ENCODE results near the gene ANKS4B. TPM values are rescaled to one million over a fixed set of nuclear protein-coding genes. Genes with fewer than 3 reads are reported as not detected.
"Not testable (repeated sequence)": the region's sequence is repeated elsewhere in the genome, so short reads cannot be mapped to it uniquely, and the experiment has no call there.

Gene ANKS4B
- total RNA-seq: not detected in 2 replicates

DNA sequence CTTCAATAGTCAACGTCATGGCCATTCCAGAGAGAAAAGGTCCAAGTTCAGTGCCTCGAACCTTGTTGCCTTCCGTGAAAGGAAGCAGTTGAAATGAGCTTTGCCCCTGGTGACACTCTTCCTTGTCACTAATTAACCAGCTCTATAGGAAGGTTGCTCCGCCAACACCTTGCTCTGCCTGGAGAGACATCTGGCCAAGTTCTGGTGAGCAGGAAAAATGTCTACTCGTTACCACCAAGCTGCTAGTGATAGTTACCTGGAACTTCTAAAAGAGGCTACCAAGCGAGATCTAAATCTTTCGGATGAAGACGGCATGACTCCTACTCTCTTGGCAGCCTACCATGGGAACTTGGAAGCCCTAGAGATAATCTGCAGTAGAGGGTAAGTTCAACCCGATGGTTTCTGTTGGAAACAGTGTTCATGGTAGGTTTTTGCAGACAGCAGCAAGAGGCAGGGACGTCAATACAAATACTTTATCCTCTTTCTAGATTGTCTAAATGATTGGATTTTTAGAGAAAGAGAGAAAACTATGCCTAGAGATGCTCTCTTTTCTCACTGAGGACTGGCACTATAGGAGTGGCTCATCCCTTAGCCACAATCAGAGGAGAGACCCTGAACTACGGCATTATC, at the start of gene ANKS4B:
TSS of gene ANKS4B (plus strand) at position 179 of the 630 bp plus-strand sequence. CDS start at position 218, 39 bp downstream.
- no peak for DNase-seq (ENCODE audit: low read depth in 2 of 2)

- DNase-seq (ENCODE audit: low read depth in 2 of 2): no peak
These were observed 49.5 kb upstream of the ANKS4B start for GRCh38 chr16:21183995-21184394.

DNA sequence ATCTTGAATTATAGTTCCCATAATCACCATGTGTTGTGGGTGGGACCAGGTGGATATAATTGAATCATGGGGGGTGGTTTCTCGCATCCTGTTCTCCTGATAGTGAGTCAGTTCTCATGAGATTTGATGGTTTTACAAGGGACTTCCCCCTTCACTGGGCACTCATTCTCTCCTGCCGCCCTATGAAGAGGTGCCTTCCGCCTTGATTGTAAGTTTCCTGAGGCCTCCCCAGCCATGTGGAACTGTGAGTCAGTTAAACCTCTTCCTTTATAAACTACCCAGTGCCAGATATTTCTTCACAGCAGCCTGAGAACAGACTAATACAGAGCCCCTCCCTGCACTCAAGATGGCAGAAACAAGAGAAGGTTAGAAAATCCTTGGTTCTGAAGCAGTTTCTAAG, 48.7 kb upstream of the ANKS4B start:
- DNase-seq (ENCODE audit: low read depth in 2 of 2): peak in 1 of 2 donors; percentile 45

GRCh38 chr16:21185659-21186325, 47.7 kb upstream of the ANKS4B start:
- no peak for DNase-seq (ENCODE audit: low read depth in 2 of 2)

- peak in 1 of 2 donors; percentile 37 for DNase-seq (ENCODE audit: low read depth in 2 of 2)
These were observed 47.2 kb upstream of the ANKS4B start for GRCh38 chr16:21186326-21186691.

- no peak for DNase-seq (ENCODE audit: low read depth in 2 of 2)
These were observed 44.2 kb upstream of the ANKS4B start for GRCh38 chr16:21189311-21189710.

DNA sequence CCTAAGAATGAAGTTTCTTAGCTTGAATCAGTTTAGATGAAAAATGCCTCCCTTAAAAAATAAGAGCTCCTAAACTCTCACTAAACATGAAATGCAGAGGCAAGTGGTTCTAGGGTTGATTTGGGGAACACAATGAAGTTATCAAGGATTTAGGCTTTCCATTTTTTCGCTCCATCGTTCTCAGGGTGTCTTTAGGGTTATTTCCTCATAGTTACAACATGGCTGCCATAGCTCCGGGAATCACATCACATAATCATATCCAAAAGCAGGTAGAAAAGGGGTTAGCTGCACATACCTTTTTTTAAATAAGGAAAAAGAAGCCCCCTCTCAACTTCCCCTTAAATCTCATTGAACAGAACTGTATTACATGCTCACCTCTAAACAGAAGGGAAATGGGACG, 43.5 kb upstream of the ANKS4B start:
- no peak for DNase-seq (ENCODE audit: low read depth in 2 of 2)

GRCh38 chr16:21190599-21190998, 42.9 kb upstream of the ANKS4B start:
- no peak for DNase-seq (ENCODE audit: low read depth in 2 of 2)

- no peak for DNase-seq (ENCODE audit: low read depth in 2 of 2)
These were observed 40.5 kb upstream of the ANKS4B start for GRCh38 chr16:21192991-21193390.

GRCh38 chr16:21194771-21195301, 38.7 kb upstream of the ANKS4B start:
- no peak for DNase-seq (ENCODE audit: low read depth in 2 of 2)

GRCh38 chr16:21195330-21195729, 38.2 kb upstream of the ANKS4B start:
- DNase-seq (ENCODE audit: low read depth in 2 of 2): not testable (repeated sequence)

DNA sequence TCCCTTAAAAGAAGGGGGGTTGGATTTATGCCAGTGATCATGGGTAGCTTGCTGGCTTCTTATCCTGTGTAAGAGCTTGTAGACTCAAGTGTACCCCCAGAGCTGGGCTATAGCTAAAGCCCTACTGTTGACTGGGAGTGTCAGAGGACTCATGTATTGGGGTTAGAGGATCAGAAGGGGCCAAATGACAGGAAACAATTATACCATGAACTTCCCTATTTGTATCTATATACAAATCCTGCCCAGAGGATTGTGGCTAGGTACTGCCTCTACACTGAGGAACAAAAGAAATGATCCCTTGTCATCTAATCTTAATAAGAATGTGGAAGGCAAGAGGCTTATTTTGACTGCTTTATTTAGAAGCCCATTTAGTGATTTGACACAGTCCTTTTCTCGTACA, 36.4 kb upstream of the ANKS4B start:
- DNase-seq (ENCODE audit: low read depth in 2 of 2): no peak

DNA sequence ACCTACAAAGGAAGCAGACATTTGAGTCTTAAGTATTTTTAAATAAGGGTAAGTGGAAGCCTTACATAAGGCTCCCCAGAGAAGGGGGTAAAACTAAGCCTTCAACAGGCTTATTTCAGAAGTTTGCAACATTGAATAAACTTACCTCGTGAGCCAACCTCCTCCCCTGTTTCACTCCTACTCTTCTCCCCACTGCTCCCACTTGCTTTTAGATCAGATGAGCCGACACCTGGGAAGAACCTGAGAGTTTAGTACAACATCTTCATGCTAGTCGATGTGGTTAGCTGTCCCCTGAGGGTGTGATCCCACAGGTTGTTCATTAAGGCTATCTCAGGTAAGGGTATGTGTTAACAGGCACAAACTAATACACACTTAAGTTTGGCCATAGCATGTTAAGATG, 35.9 kb upstream of the ANKS4B start:
- no peak for DNase-seq (ENCODE audit: low read depth in 2 of 2)

GRCh38 chr16:21199607-21200218, 33.8 kb upstream of the ANKS4B start:
- DNase-seq (ENCODE audit: low read depth in 2 of 2): no peak

DNA sequence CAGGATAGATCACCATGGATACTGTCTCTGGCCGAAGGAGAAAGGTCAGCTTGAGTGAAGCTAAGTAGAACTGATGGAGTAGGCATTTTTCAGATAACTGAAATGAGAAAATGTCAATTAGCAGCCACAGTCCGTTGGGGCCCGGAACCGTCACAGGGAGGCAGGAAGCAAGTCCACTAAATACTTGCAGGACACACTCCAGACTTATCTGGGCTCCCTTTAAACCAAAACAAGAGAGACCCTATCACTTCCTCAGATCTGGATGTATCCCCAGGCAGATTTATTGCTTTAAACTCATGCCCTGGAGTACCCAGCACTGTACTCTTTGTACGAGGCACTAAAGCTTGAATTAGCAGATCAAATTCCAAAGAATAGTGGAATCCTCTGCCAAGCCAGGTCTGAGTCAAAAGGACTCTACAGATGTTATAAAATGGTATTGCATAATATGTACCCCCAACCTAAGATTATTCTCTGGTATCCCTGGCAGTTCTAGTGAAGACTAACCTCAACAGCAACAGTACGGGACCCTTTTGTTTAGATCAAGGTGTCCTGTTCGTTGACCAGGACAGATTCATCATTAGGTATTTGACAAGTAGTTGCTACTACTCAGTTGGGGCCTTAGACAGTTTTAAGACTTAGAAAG, 30.2 kb upstream of the ANKS4B start:
- no peak for DNase-seq (ENCODE audit: low read depth in 2 of 2)

GRCh38 chr16:21205303-21205702, 28.2 kb upstream of the ANKS4B start:
- DNase-seq (ENCODE audit: low read depth in 2 of 2): no peak

GRCh38 chr16:21206550-21206949, 26.9 kb upstream of the ANKS4B start:
- no peak for DNase-seq (ENCODE audit: low read depth in 2 of 2)

DNA sequence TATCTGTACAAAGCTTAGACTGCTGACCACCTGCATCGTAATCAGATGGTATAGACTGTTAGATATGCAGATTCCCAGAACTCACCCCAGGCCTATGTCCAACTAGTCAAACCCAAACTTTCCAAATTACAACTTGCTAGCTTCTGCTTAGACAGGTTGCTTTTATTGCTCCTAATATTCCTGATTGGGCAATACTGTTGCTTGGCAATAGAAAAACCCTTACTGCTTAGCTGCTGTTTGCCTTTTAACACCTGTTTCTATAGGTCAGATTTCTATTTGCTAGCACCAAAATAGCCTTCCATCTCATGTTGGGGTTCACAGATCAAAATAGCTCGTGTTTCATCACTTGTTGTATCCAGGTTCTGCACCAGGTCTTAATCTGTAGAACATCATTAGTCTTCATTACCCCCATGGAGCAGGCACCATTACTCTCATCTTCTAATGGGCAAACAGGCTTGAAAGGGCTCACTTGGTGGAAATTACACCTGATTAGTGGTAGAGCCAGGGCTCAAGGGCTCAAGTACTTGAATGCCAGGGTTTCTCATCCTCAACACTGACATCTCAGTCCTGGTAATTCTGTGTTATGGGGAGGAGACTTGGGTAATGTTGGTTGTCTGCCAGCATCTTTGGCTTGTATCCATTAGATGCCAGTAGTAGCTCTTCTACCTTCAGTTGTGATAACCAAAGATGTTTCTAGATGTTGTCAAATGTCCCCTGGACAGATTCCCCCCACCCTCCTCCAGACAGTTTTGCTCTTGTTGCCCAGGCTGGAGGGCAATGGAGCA, 24.9 kb upstream of the ANKS4B start:
- DNase-seq (ENCODE audit: low read depth in 2 of 2): no peak

DNA sequence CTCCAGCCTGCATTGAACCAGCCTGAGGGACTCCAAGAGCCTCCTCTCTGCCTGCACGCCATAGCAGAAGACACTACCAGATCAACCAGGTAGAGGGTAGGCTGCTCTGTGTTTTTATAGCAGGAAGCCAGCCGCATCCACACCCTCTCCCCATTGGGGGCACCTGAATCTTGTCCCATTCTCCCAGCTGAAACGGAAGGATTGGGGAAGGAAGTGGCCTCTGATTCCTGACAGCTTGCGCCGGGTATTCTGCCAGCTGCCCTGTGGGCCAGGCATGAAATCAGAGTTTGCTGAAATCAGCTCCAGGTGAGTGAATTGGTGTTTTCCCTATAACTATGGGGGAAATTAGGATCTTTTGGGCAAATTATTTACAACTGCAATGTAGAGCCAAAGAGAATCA, 22.0 kb upstream of the ANKS4B start, which contains the start of gene ZP2:
TSS of gene ZP2 (minus strand) at position 89 of the 400 bp plus-strand sequence. CDS start at position 62, 27 bp downstream.
- peak in 1 of 2 donors; percentile 11 for DNase-seq (ENCODE audit: low read depth in 2 of 2)

GRCh38 chr16:21214086-21214485, 19.4 kb upstream of the ANKS4B start:
- no peak for DNase-seq (ENCODE audit: low read depth in 2 of 2)

DNA sequence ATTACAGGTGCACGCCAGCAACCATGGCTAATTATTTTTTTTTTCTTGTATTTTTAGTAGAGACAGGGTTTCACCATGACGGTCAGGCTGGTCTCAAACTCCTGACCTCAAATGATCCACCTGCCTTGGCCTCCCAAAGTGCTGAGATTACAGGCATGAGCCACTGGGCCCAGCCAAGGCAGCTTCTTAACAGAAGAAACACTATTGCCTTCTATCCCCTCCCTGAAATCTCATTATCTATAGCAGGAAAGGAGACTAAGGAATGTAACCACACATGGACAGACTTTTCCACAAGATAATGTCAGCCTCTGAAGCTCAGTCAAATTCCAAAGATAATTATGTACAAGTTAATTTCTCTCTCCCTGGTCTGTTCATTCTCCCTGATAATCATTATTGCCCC, 16.4 kb upstream of the ANKS4B start:
- DNase-seq (ENCODE audit: low read depth in 2 of 2): no peak

All from lung microvascular endothelial cell (primary cell).